DOHH2 (cell line): ENCODE data around the gene ZBTB5.
A peak's percentile ranks its signal among the peaks of the same experiment; 100 is the strongest.
"Not testable (repeated sequence)": the region's sequence is repeated elsewhere in the genome, so short reads cannot be mapped to it uniquely, and the experiment has no call there.

Experiments used
- H3F3A ChIP-seq: fragments of 200-600 bp; sonication (generic), shearing (Covaris generic); 2 replicates; pipeline ENCODE4 v1.6.0; 2016; ENCODE audit warnings: antibody characterized with exemption, mild to moderate bottlenecking; ENCODE audit not compliant: control insufficient read depth, insufficient read depth
- H3K27ac ChIP-seq: fragments of 200-600 bp; sonication (generic); 2 replicates; pipeline ENCODE4 v1.5.1; 2014; ENCODE audit warnings: low read depth, mild to moderate bottlenecking, low read length, moderate library complexity
- H3K27me3 ChIP-seq: fragments of 200-600 bp; sonication (generic); 2 replicates; pipeline ENCODE4 v1.6.1; 2014; ENCODE audit warnings: mild to moderate bottlenecking, low read length, mixed read lengths; ENCODE audit not compliant: control insufficient read depth
- H3K36me3 ChIP-seq: fragments of 200-600 bp; sonication (generic); 2 replicates; pipeline ENCODE4 v1.6.1; 2014; ENCODE audit warnings: mild to moderate bottlenecking, low read length, moderate library complexity, mixed read lengths; ENCODE audit not compliant: control insufficient read depth
- H3K4me1 ChIP-seq: fragments of 200-600 bp; sonication (generic); 2 replicates; pipeline ENCODE4 v1.6.1; 2014; ENCODE audit warnings: mild to moderate bottlenecking, low read length, mixed read lengths; ENCODE audit not compliant: control insufficient read depth
- H3K4me2 ChIP-seq: fragments of 200-600 bp; sonication (generic); 2 replicates; pipeline ENCODE4 v1.6.0; 2014; ENCODE audit warnings: mild to moderate bottlenecking, low read length, moderate library complexity
- H3K4me3 ChIP-seq: fragments of 200-600 bp; sonication (generic); 2 replicates; pipeline ENCODE4 v1.5.1; 2014; ENCODE audit warnings: mild to moderate bottlenecking, low read length, mixed read lengths
- H3K79me2 ChIP-seq: fragments of 200-600 bp; sonication (generic); 2 replicates; pipeline ENCODE4 v1.6.1; 2014; ENCODE audit warnings: mild to moderate bottlenecking, low read length, mixed read lengths; ENCODE audit not compliant: control insufficient read depth
- H3K9me2 ChIP-seq: fragments of 200-600 bp; sonication (generic); replicated peaks from 2 replicates; pipeline ENCODE4 v1.6.1; 2014; ENCODE audit warnings: mild to moderate bottlenecking, low read length, mixed read lengths; ENCODE audit not compliant: control insufficient read depth
- H3K9me3 ChIP-seq: fragments of 200-600 bp; sonication (generic); 2 replicates; pipeline ENCODE4 v1.6.1; 2014; ENCODE audit warnings: antibody characterized with exemption, low read length, mixed read lengths; ENCODE audit not compliant: control insufficient read depth, insufficient read depth
- H4K20me1 ChIP-seq: fragments of 200-600 bp; sonication (generic); 2 replicates; pipeline ENCODE4 v1.6.0; 2014; ENCODE audit warnings: low read depth, mild to moderate bottlenecking, antibody characterized with exemption, low read length, moderate library complexity; ENCODE audit not compliant: control insufficient read depth, insufficient read depth
- CTCF ChIP-seq: fragments of 200-600 bp; sonication (generic); IDR thresholded peaks from one replicate; pipeline ENCODE4 v1.5.1; 2014; ENCODE audit warnings: antibody characterized with exemption, mild to moderate bottlenecking, low read depth, low read length; ENCODE audit not compliant: poor library complexity, severe bottlenecking
- EZH2phosphoT487 ChIP-seq: fragments of 200-600 bp; sonication (generic); IDR thresholded peaks from 2 replicates; pipeline ENCODE4 v1.6.1; 2017; ENCODE audit warnings: borderline replicate concordance, mild to moderate bottlenecking, antibody characterized with exemption, low read length, moderate library complexity, mixed read lengths

ZBTB5 gene

GRCh38 chr9:37476930-37477329 is 11.7 kb upstream of the ZBTB5 start:
- H3K4me2 ChIP-seq: no peak overlapping the region
- no peak overlapping the region for H3K27ac ChIP-seq
- TF ChIP-seq CTCF (no peak), EZH2phosphoT487 (no peak)

GRCh38 chr9:37474438-37474837 is 9.2 kb upstream of the ZBTB5 start:
- TF ChIP-seq EZH2phosphoT487: no peak
- TF ChIP-seq CTCF: no peak
- H3K27ac ChIP-seq: no peak overlapping the region
- H3K4me1 ChIP-seq: peaks cover 16% of the 10 kb centered on the region
- H3K27me3 ChIP-seq: no peaks in the 10 kb centered on the region
- H3K9me3 ChIP-seq: peaks cover 10% of the 10 kb centered on the region; the same call in 1 of the 2 replicates
- H4K20me1 ChIP-seq: no peaks in the 10 kb centered on the region
- no peak overlapping the region for H3K4me2 ChIP-seq
- H3K36me3 ChIP-seq: no peaks in the 10 kb centered on the region
- no peak overlapping the region for H3K4me3 ChIP-seq
- peaks cover 12% of the 10 kb centered on the region for H3F3A ChIP-seq
- no peaks in the 10 kb centered on the region for H3K79me2 ChIP-seq
- H3K9me2 ChIP-seq: no peaks in the 10 kb centered on the region

More at GRCh38 chr9:37476930-37477329, 11.7 kb upstream of the ZBTB5 start:
- H3K79me2 ChIP-seq: no peaks in the 10 kb centered on the region
- H3F3A ChIP-seq: no peaks in the 10 kb centered on the region
- H3K4me3 ChIP-seq: no peak overlapping the region
- no peaks in the 10 kb centered on the region for H3K36me3 ChIP-seq
- H3K9me2 ChIP-seq: no peaks in the 10 kb centered on the region
- no peaks in the 10 kb centered on the region for H4K20me1 ChIP-seq
- H3K27me3 ChIP-seq: no peaks in the 10 kb centered on the region; the same call in 1 of the 2 replicates
- peaks cover 16% of the 10 kb centered on the region for H3K4me1 ChIP-seq
- peaks cover 10% of the 10 kb centered on the region; the same call in 1 of the 2 replicates for H3K9me3 ChIP-seq

GRCh38 chr9:37473982-37474381 is 8.7 kb upstream of the ZBTB5 start:
- H3K4me3 ChIP-seq, H3K9me2 ChIP-seq, H3K27me3 ChIP-seq, H4K20me1 ChIP-seq, H3K79me2 ChIP-seq, H3K36me3 ChIP-seq, H3K4me2 ChIP-seq, H3K27ac ChIP-seq: not testable (repeated sequence)
- H3F3A ChIP-seq: peaks cover 12% of the 10 kb centered on the region
- peaks cover 16% of the 10 kb centered on the region for H3K4me1 ChIP-seq
- H3K9me3 ChIP-seq: peaks cover 10% of the 10 kb centered on the region; the same call in 1 of the 2 replicates

DNA sequence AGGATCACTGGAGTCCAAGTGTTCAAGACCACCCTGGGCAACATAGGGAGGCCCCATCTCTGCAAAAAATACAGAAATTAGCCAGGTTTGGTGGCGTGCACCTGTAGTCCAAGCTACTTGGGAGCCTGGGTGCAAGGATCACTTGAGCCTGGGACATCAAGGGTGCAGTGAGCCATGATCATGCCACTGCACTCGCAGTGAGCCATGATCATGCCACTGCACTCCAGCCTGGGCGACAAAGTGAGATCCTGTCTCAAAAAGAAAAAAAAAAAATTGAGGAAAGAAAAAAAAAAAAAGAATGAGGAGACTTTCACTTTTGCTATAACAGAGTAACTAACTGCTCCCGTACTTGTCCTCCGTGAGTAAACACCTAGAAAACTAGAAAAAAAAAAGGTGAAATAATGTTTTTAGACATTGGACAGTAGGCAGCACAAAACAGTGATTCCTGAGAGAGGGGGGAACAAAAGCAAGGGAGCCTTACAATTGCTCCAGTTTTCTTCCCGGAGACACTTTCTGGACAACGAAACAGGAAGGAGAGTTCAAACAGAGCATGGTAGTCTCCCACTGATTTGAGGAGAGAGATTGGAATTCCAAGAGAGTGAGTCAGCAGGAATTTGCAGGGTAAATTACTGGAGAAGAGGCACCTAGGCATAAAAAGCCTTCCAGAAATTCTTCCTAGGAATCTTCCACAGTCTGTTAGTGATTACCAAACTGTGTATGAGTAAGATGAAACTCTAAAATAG is 6.9 kb upstream of the ZBTB5 start:
- peaks cover 10% of the 10 kb centered on the region; the same call in 1 of the 2 replicates for H3K9me3 ChIP-seq
- no peak overlapping the region for H3K27ac ChIP-seq

More for the DNA sequence above, 6.9 kb upstream of the ZBTB5 start:
- no peaks in the 10 kb centered on the region for H3K36me3 ChIP-seq
- TF ChIP-seq EZH2phosphoT487: no peak
- no peak for TF ChIP-seq CTCF
- H3F3A ChIP-seq: peaks cover 12% of the 10 kb centered on the region
- peaks cover 5% of the 10 kb centered on the region for H3K4me1 ChIP-seq
- H3K27me3 ChIP-seq: no peaks in the 10 kb centered on the region
- H4K20me1 ChIP-seq: no peaks in the 10 kb centered on the region
- no peaks in the 10 kb centered on the region for H3K9me2 ChIP-seq
- H3K4me2 ChIP-seq: 0 out of 2 replicates have a peak overlapping the region, but pooled peaks have one; percentile 34
- H3K4me3 ChIP-seq: no peak overlapping the region
- H3K79me2 ChIP-seq: no peaks in the 10 kb centered on the region
